PFSK-1 (cell line): Measurements from ENCODE around the gene FOXF2.

Experiments used
- POLR2AphosphoS5 ChIP-seq: IDR thresholded peaks from 2 replicates; pipeline ENCODE4 v1.6.1; 2012; ENCODE audit warnings: low read depth, mild to moderate bottlenecking, control low read depth, low read length, moderate library complexity
- REST ChIP-seq, 2 experiments: IDR thresholded peaks; 2 replicates each; pipeline versions ENCODE4 v1.6.1 to v1.8.0; 2011 to 2012; ENCODE audit warnings: low read depth in 2 of 2, low read length in 2 of 2, control low read depth in 1 of 2, inconsistent platforms in 1 of 2, mild to moderate bottlenecking in 1 of 2, moderate library complexity in 1 of 2; ENCODE audit not compliant: insufficient read depth in 1 of 2
- TAF1 ChIP-seq: IDR thresholded peaks from 2 replicates; pipeline ENCODE4 v1.6.1; 2012; ENCODE audit warnings: low read length, control low read depth, borderline replicate concordance; ENCODE audit not compliant: insufficient read depth

DNA sequence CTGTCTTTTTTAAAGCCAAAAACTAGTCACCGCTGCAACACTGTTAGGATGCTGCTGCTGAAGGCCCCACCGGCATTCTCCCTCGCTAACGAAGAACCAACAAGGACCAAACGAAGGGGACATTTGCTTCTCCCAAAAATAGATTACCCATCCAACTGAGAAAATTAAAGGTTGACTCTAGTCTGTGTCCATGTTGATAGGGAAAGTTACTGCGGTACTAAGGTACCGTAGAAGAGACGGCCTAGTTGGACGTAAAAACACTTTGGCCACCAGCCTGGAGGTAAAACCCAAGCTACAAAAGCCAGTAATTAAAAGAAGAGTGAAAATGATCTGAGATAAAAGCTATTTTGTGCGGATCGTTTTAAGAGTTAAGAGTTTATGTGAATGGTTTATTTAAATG is 11.8 kb upstream of the FOXF2 start:
- TF ChIP-seq TAF1 (no peak), POLR2AphosphoS5 (no peak), REST (IDR thresholded peaks at IDR 0.05; ENCODE audit: insufficient read depth in 1 of 2, low read depth in 2 of 2, low read length in 2 of 2) (no peak)
